GM19193 (cell line): ENCODE results near the gene DEPDC5.

ENCODE experiments used
- POLR2A ChIP-seq: IDR thresholded peaks from 4 replicates; pipeline ENCODE4 v1.6.1; 2011; ENCODE audit not compliant: insufficient read depth, insufficient read length; ENCODE audit errors: extremely low read depth

DEPDC5 gene

GRCh38 chr22:31861226-31861840, 107.5 kb downstream of the DEPDC5 start:
- no peak for TF ChIP-seq POLR2A

- no peak for TF ChIP-seq POLR2A
Measured at GRCh38 chr22:31866918-31867317, 113.1 kb downstream of the DEPDC5 start.

GRCh38 chr22:31867386-31868153, 113.8 kb downstream of the DEPDC5 start:
- no peak for TF ChIP-seq POLR2A

- no peak for TF ChIP-seq POLR2A
Measured at GRCh38 chr22:31869739-31870138, 115.9 kb downstream of the DEPDC5 start.

- no peak for TF ChIP-seq POLR2A
Measured at GRCh38 chr22:31870890-31871289, 117.1 kb downstream of the DEPDC5 start.

GRCh38 chr22:31871480-31871879, 117.7 kb downstream of the DEPDC5 start:
- TF ChIP-seq POLR2A: no peak

GRCh38 chr22:31872209-31872608, 118.4 kb downstream of the DEPDC5 start:
- no peak for TF ChIP-seq POLR2A

GRCh38 chr22:31874821-31875220, 121.0 kb downstream of the DEPDC5 start:
- no peak for TF ChIP-seq POLR2A

GRCh38 chr22:31876156-31876920, 122.5 kb downstream of the DEPDC5 start:
- no peak for TF ChIP-seq POLR2A

GRCh38 chr22:31879585-31879984, 125.8 kb downstream of the DEPDC5 start:
- no peak for TF ChIP-seq POLR2A

GRCh38 chr22:31881200-31881599, 127.4 kb downstream of the DEPDC5 start:
- no peak for TF ChIP-seq POLR2A

GRCh38 chr22:31881865-31882264, 128.0 kb downstream of the DEPDC5 start:
- no peak for TF ChIP-seq POLR2A

GRCh38 chr22:31882971-31883370, 129.2 kb downstream of the DEPDC5 start:
- TF ChIP-seq POLR2A: no peak

GRCh38 chr22:31883989-31884388, 130.2 kb downstream of the DEPDC5 start:
- no peak for TF ChIP-seq POLR2A

GRCh38 chr22:31891366-31892079, 137.7 kb downstream of the DEPDC5 start:
- no peak for TF ChIP-seq POLR2A
